B cell (primary cell): ENCODE data around the gene PEPD.

Experiments
- CTCF ChIP-seq: fragments of 200-600 bp; IDR thresholded peaks from one replicate; pipeline ENCODE4 v1.8.0; 2022; ENCODE audit warnings: antibody characterized with exemption, mild to moderate bottlenecking
- EZH2 ChIP-seq: IDR thresholded peaks from 2 replicates; pipeline ENCODE4 v1.6.1; 2012; ENCODE audit warnings: borderline replicate concordance, low read depth, mild to moderate bottlenecking, moderate library complexity, low read length; ENCODE audit not compliant: insufficient read depth, poor library complexity, severe bottlenecking

- no peak for TF ChIP-seq EZH2
- TF ChIP-seq CTCF: no peak
These were observed 6.6 kb downstream of the PEPD start for GRCh38 chr19:33514885-33515551.
